ENCODE results near the gene STK36.

Gene STK36

DNA sequence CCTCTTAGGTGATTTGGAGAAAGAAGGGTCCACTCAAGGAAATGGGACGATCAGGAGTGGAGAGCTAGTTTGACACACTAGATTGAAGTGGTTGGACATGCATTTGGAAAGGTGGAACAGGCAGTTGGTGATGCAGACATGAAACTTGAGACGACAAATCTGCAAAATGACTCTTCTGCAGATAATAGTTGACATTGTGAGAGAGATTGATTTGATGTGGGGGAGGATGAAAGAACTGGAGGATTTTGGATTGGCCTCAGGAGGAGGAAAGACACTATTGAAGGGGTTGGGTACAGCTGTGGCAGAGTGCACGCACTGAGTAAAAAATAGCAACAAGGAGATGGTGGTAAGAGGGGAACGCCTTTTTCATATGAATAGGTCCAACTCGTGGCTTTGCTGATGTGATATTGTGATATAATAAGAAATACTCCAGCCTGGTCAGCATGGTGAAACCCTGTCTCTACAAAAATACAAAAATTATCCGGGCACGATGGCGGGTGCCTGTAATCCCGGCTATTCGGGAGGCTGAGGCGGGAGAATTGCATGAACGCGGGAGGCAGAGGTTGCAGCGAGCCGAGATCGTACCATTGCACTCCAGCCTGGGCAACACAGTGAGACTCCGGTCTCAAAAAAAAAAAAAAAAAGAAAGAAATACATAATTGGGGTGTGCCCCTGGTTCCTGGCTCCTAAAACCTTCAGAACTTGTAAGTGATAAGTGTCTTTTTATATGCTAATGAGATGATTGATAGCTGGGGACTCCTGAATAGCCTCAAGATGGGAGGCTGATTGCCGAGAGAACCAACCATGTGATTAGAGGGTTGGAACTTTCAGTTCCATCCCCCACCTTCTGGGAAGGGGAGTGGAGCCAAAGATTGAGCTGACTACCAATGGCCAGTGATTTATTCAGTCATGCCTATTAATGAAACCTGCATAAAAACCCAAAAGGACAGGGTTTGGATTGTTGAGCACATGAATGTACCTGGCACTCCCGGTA lies 48.5 kb downstream of the STK36 start:
- no peak for ATAC-seq

DNA sequence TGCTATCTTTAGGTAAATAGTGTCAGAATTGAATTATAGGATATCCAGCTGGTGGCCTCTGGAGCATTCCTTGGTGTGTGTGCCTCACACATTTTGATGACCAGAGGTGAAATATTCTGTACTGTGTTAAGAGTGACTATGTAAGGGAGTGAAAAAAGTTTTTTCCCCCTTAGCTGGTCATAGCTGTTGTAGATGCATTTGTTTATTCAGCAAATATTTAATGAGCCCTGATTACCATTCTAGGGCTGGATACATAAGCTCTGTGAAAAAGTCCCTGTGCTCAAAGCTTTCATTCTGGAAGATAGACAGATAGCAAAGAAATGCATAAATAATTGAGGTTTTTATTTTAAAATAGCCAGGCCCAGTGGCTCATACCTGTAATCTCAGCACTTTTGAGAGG lies 49.6 kb downstream of the STK36 start:
- ATAC-seq: no peak

- no peak for ATAC-seq
Measured at GRCh38 chr2:218721934-218722333, 50.0 kb downstream of the STK36 start.

GRCh38 chr2:218722419-218722818 lies 50.5 kb downstream of the STK36 start:
- ATAC-seq: no peak

DNA sequence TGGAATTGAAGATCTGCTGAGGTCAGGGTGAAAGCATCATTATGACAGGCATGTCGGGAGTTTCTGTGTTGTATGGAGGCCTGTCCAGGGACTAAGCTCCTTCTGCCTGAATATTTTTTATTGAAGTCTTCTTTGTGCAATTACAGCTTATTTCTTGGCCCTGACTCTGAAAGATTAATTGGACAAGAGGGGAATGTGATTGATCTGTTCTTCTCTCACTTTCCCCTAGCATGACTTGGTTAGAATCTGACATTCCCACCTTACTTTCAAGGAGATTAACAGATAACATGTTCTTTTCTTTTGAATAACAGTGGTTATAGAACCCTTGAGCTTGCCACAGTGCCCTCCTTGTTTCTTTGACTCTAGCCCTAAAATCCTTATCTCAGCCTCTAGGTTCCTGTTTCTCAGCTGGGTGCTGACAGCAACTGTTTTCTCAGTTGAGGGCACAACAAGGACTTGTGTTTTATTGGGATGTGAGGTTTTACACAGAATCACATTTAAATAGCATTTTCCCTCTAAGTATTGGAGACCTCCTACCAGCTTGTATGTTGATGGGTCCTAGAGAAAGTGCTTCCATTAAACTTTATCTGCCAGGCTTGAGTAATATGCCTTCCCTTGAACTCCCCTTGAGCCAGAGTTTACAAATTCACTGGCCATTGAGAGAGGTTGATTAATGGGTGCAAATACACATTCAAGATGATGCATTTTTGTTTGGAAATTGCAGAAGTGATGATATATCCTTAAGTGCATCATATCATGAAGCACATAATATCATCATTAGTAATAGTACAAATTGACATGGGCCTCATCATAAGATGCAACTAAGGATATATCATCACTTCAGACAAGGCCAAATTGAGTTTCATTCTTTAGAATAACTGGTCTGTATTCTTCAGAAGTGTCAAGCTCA lies 51.2 kb downstream of the STK36 start:
- no peak for ATAC-seq

GRCh38 chr2:218726004-218726574 lies 54.2 kb downstream of the STK36 start:
- ATAC-seq: no peak

DNA sequence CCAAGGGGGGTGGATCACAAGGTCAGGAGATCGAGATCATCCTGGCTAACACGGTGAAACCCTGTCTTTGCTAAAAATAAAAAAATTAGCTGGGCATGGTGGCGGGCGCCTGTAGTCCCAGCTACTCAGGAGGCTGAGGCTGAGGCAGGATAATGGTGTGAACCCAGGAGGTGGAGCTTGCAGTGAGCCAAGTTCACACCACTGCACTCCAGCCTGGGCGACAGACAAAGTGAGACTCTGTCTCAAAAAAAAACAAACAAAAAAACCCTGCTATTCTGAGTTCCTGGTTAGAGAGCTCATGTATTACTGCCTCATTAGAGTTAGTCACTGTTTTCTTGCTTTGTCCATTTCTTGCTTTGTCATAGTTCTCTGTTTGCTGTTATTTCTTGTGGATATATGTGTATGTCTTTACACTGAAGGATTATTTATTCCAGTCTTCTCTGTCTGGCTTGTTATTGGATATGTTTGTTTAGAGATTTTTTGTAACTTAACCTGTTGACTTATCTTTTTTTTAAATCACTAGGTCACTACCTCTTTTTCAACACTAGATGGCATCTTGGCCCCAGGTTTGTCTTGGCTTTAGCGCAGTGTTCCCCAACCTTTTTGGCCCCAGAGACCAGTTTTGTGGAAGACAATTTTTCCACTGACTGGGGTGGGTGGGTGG lies 55.7 kb downstream of the STK36 start:
- ATAC-seq: no peak

DNA sequence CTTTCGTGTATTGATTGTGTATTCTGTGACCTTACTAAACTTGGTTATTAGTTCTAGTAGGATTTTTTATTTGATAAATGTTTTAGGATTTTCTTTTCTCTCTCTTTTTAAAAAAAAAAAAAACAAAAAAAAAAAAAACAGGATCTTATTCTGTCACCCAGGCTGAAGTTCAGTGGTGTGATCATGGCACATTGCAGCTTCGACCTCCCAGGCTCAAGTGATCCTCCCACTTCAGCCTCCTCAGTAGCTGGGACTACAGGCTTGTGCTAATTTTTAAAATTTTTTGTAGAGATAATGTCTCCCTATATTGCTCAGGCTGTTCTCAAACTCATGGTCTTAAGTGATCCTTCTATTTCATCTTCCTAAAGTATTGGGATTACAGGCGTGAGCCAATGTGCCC lies 57.8 kb downstream of the STK36 start:
- ATAC-seq: no peak

DNA sequence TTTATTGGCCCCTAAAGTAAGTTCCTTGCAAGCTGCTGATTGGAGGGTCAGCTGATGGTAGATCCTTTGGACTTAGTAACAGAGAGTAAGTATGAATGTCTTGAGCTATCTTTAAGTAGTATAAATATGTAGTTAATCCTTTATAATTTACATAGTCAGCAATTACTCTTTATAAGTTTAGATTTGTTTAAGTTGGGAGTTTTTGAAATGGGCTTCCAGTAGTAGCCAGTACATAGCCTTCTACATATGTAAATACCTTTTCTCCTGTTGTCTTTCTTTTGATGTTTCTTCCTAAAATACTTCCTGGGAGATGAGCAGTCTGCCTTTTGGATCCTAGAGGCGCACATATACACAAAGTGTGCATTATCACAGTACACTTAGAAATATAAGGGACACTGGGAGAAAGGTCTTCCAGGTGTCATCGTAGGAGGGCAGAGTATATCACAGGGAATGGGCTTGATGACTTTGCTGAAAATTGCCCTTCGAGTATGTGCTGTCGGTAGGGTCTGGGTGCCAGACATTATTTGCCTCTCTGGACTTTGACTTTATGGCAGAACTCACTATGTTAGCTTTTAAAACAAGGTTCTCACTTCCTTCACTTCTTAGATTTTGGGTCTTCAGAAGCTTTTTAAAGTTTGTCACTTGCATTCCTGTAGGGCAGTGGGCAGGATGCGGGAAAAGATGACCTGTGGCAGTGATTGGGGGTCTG lies 60.3 kb downstream of the STK36 start:
- ATAC-seq: no peak

GRCh38 chr2:218732761-218733158 lies 60.9 kb downstream of the STK36 start:
- ATAC-seq: no peak

GRCh38 chr2:218733171-218734021 lies 61.5 kb downstream of the STK36 start:
- peak; percentile 69 to 79 for ATAC-seq

DNA sequence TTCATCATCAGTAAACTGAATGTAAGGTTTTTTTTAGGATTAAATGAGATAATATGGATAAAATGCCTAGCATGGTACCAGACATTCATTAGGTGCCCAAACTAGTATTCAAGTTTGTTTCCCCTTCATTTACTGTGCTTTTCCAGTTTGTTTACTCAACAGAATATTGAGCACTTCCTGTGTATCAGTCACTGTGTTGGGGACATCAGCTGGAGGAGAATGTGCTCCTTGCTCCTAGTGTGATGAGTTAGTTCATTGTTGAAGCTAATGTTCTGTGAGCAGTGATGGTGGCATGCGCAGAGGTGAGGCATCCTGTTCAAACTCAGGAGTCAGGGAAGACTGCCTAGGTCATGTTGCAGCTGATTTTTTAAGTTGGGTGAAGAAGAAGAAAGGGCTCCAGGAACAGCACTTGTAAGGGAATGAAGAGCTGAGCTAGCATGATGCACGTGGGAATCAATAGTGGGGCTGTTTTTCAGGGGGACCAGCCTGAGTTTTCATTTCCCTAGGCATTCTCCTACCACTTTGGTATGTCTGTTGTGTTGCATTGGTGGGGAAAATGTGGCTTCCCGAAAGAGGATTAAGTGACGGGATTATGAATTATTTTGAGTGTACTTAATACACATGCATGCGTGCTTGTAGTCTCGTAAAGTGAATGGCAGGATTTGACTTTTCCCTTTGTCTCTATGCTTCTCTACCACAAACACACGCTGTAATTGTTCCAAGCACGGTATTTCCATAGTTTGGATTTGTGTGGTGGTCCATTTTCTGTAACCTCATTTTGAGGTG lies 62.5 kb downstream of the STK36 start:
- ATAC-seq: no peak

GRCh38 chr2:218736531-218736930 lies 64.6 kb downstream of the STK36 start:
- ATAC-seq: no peak

GRCh38 chr2:218743068-218743467 lies 71.2 kb downstream of the STK36 start:
- ATAC-seq: no peak

DNA sequence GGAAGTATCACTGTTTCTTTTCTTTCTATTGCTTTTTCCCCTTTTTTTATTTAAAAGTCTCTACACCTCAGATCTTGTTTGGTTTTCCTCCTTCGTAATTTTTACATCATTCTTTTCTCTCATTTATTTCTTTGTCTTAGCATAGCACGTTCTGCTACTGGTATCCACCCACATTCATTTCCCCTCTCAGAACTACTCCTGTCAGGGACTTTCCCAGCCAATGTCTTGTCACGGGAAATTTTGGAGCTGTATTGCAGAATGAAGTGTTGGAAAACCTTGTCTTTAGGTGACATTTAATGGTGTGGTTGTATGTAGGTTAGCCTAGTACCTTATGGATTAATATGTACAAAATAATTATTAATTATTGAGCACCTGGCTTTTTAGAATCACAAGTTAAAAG lies 72.7 kb downstream of the STK36 start:
- ATAC-seq: peak in 1 of 2 donors; percentile 68

DNA sequence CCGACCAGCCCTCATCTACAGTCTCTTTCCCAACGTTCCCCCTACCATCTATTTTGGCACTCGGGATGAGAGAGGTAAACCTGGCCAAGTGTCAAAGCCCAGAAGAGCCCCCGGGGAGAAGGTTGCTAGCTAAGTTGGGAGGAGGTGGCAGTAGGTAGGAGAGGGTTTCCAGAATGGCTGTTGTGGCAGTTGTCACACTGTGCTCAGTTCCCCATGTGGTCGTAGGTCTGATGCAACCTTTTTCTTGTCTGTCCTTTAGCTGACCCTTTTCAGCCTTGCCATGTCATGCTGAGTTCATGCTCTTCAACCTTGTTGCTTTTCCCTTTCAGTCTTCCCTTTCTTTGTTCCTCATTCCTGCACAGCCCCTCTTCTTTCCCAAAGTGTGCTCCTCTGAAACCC lies 73.3 kb downstream of the STK36 start:
- no peak for ATAC-seq

- ATAC-seq: no peak
Measured at GRCh38 chr2:218745559-218746469, 73.9 kb downstream of the STK36 start.

GRCh38 chr2:218746470-218746795 lies 74.5 kb downstream of the STK36 start:
- ATAC-seq: no peak

- ATAC-seq: no peak
Measured at GRCh38 chr2:218746960-218747359, 75.1 kb downstream of the STK36 start.

Measured in activated CD4-positive, CD25-positive, alpha-beta regulatory T cell treated with anti-CD3 and anti-CD28 coated beads, Interleukin-2, amount 50 U/mL, for 24 hours (primary cell).